Measurements from ENCODE around the gene TMEM88. TPM values are rescaled to one million over a fixed set of nuclear protein-coding genes. Genes with fewer than 3 reads are reported as not detected.
A peak's percentile ranks its signal among the peaks of the same experiment; 100 is the strongest.

TMEM88 gene
- total RNA-seq, 4 donors from 2014 or later: 6.5 to 41.6 (median 29.6) TPM

GRCh38 chr17:7824021-7824924, 30.6 kb upstream of the TMEM88 start:
- Histone ChIP-seq H3K27me3 (no peaks in the 10 kb centered on the region), H3K27ac (no peak overlapping the region), H3K9me3 (no peaks in the 10 kb centered on the region), H3K36me3 (no peaks in the 10 kb centered on the region), H3K4me1 (peaks cover 0 to 12% (median 0%) of the 10 kb centered on the region in 3 donors), H3K4me3 (no peak overlapping the region)
- no peak for ATAC-seq
- no peak for TF ChIP-seq POLR2AphosphoS5 (IDR thresholded peaks at IDR 0.05)
- no peak for TF ChIP-seq POLR2A (IDR thresholded peaks at IDR 0.05)
- no peak for TF ChIP-seq CTCF (IDR thresholded peaks at IDR 0.05)
- TF ChIP-seq EP300 (IDR thresholded peaks at IDR 0.05): no peak
- 75 to 76% methylated on average over 2 to 5 of the region's 9 CpGs for WGBS, 2 donors (ENCODE audit: low coverage in 1 of 2)

GRCh38 chr17:7825206-7825990, 29.5 kb upstream of the TMEM88 start:
- Histone ChIP-seq H3K36me3 (no peaks in the 10 kb centered on the region), H3K27me3 (no peaks in the 10 kb centered on the region), H3K4me3 (no peak overlapping the region), H3K9me3 (no peaks in the 10 kb centered on the region), H3K27ac (no peak overlapping the region), H3K4me1 (peaks cover 0 to 12% (median 0%) of the 10 kb centered on the region in 3 donors)
- peak; percentile 46 for ATAC-seq
- 21 to 30% methylated on average over 8 to 12 of the region's 12 CpGs for WGBS, 2 donors (ENCODE audit: low coverage in 1 of 2)
- peak; percentile 61 for TF ChIP-seq POLR2AphosphoS5 (IDR thresholded peaks at IDR 0.05)
- TF ChIP-seq EP300 (IDR thresholded peaks at IDR 0.05): no peak
- TF ChIP-seq POLR2A (IDR thresholded peaks at IDR 0.05): no peak

- WGBS, 2 donors (ENCODE audit: low coverage in 1 of 2): 60 to 77% methylated on average over 1 to 7 of the region's 8 CpGs
- H3K9me3 ChIP-seq: no peaks in the 10 kb centered on the region
- no peak overlapping the region for H3K27ac ChIP-seq
- TF ChIP-seq POLR2AphosphoS5 (IDR thresholded peaks at IDR 0.05): no peak
- TF ChIP-seq EP300 (IDR thresholded peaks at IDR 0.05): no peak
- no peak for TF ChIP-seq CTCF (IDR thresholded peaks at IDR 0.05)
- no peak for TF ChIP-seq POLR2A (IDR thresholded peaks at IDR 0.05)
- H3K36me3 ChIP-seq: no peaks in the 10 kb centered on the region
- H3K27me3 ChIP-seq: no peaks in the 10 kb centered on the region
- ATAC-seq: no peak
- no peak overlapping the region for H3K4me3 ChIP-seq
- peaks cover 0 to 15% (median 5%) of the 10 kb centered on the region in 3 donors for H3K4me1 ChIP-seq
These were observed 24.2 kb upstream of the TMEM88 start for GRCh38 chr17:7830616-7831015.

GRCh38 chr17:7831233-7831632, 23.6 kb upstream of the TMEM88 start:
- no peaks in the 10 kb centered on the region for H3K9me3 ChIP-seq
- H3K27me3 ChIP-seq: no peaks in the 10 kb centered on the region
- no peak overlapping the region for H3K4me3 ChIP-seq
- 20 to 80% methylated on average over 1 to 6 of the region's 7 CpGs for WGBS, 2 donors (ENCODE audit: low coverage in 1 of 2)
- no peaks in the 10 kb centered on the region for H3K36me3 ChIP-seq
- no peak overlapping the region for H3K27ac ChIP-seq
- TF ChIP-seq POLR2AphosphoS5 (IDR thresholded peaks at IDR 0.05) (no peak), EP300 (IDR thresholded peaks at IDR 0.05) (no peak), CTCF (IDR thresholded peaks at IDR 0.05) (no peak), POLR2A (IDR thresholded peaks at IDR 0.05) (no peak)
- H3K4me1 ChIP-seq: peaks cover 0 to 16% (median 8%) of the 10 kb centered on the region in 3 donors
- no peak for ATAC-seq

DNA sequence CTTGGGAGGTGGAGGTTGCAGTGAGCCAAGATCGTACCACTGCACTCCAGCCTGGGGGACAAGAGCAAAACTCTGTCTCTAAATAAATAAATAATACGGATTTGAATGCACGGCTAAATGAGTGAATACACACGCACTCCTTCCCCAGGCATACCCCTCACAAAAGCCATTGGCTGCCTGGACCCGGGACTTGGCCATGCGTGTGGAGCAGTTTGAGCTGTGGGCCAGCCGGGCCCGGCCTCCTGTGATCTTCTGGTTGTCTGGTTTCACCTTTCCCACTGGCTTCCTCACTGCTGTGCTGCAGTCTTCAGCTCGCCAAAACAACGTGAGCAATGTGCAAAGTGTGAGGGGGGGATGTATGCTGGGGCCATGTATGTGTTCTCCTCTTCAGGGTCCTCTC, 22.4 kb upstream of the TMEM88 start:
- Histone ChIP-seq H3K4me1 (peaks cover 3 to 28% (median 20%) of the 10 kb centered on the region in 3 donors), H3K27me3 (no peaks in the 10 kb centered on the region), H3K27ac (no peak overlapping the region), H3K4me3 (no peak overlapping the region), H3K36me3 (no peaks in the 10 kb centered on the region), H3K9me3 (no peaks in the 10 kb centered on the region)
- 71 to 88% methylated on average over 8 to 9 of the region's 10 CpGs for whole genome bisulfite sequencing, 2 donors (ENCODE audit: low coverage in 1 of 2)
- ATAC-seq: no peak
- TF ChIP-seq EP300 (IDR thresholded peaks at IDR 0.05) (no peak), POLR2AphosphoS5 (IDR thresholded peaks at IDR 0.05) (no peak), CTCF (IDR thresholded peaks at IDR 0.05) (no peak), POLR2A (IDR thresholded peaks at IDR 0.05) (no peak)

Data from gastroesophageal sphincter (tissue), 4 donors.